Stimulated activated CD4-positive, alpha-beta T cell treated with anti-CD3 and anti-CD28 coated beads, Interleukin-1b, Interleukin-23, amount 100 ng/mL, for 48 hours (primary cell): ENCODE measurements around the gene PRR9.

Experiments
- DNase-seq: peaks from one replicate; pipeline ENCODE4 v3.0.0-alpha.2; 2020

The PRR9 gene

GRCh38 chr1:153231363-153231762 lies 14.0 kb downstream of the PRR9 start:
- no peak for DNase-seq

- DNase-seq, result no peak
Observed at GRCh38 chr1:153231785-153232184, 14.4 kb downstream of the PRR9 start.

- DNase-seq, result no peak
Observed at GRCh38 chr1:153232553-153232952, 15.2 kb downstream of the PRR9 start.

- DNase-seq, result no peak
Observed at GRCh38 chr1:153233448-153233847, 16.1 kb downstream of the PRR9 start.

GRCh38 chr1:153238527-153238926 lies 21.1 kb downstream of the PRR9 start:
- DNase-seq, result no peak

- DNase-seq, result no peak
Observed at GRCh38 chr1:153242160-153242559, 24.8 kb downstream of the PRR9 start.

- DNase-seq, result no peak
Observed at GRCh38 chr1:153245466-153245865, 28.1 kb downstream of the PRR9 start.

- DNase-seq, result no peak
Observed at GRCh38 chr1:153246018-153246417, 28.6 kb downstream of the PRR9 start.

GRCh38 chr1:153246825-153247224 lies 29.4 kb downstream of the PRR9 start:
- no peak for DNase-seq

GRCh38 chr1:153248176-153248879 lies 30.9 kb downstream of the PRR9 start:
- no peak for DNase-seq

GRCh38 chr1:153250166-153250565 lies 32.8 kb downstream of the PRR9 start:
- no peak for DNase-seq

- DNase-seq, result no peak
Observed at GRCh38 chr1:153251087-153251486, 33.7 kb downstream of the PRR9 start.

- no peak for DNase-seq
Observed at GRCh38 chr1:153251562-153251961, 34.2 kb downstream of the PRR9 start.

GRCh38 chr1:153251988-153252387 lies 34.6 kb downstream of the PRR9 start:
- DNase-seq, result no peak

- no peak for DNase-seq
Observed at GRCh38 chr1:153253076-153253475, 35.7 kb downstream of the PRR9 start.

- DNase-seq, result no peak
Observed at GRCh38 chr1:153253693-153254092, 36.3 kb downstream of the PRR9 start.

- no peak for DNase-seq
Observed at GRCh38 chr1:153259387-153259786, 42.0 kb downstream of the PRR9 start, which contains the start of gene LORICRIN. TSS of gene LORICRIN (plus strand) at chr1:153259687. CDS start at chr1:153260950, 1,263 bp downstream.

- DNase-seq, result no peak
Observed at GRCh38 chr1:153260585-153261280, 43.3 kb downstream of the PRR9 start.

- no peak for DNase-seq
Observed at GRCh38 chr1:153261281-153262069, 44.1 kb downstream of the PRR9 start.

GRCh38 chr1:153262070-153262366 lies 44.6 kb downstream of the PRR9 start:
- DNase-seq, result no peak

GRCh38 chr1:153262462-153263157 lies 45.2 kb downstream of the PRR9 start:
- DNase-seq, result no peak

- no peak for DNase-seq
Observed at GRCh38 chr1:153265457-153265856, 48.1 kb downstream of the PRR9 start.
